ENCODE results near the gene SEMA3C. TPM values are rescaled to one million over a fixed set of nuclear protein-coding genes. Genes with fewer than 3 reads are reported as not detected.

SEMA3C gene
- total and polyA plus RNA-seq, 2 experiments from 2014 or later, result 34.8 to 134 TPM

- no peaks in the 10 kb centered on the region for H4K20me1 ChIP-seq (ENCODE audit: insufficient read depth, poor library complexity, severe bottlenecking)
- H3K36me3 ChIP-seq (replicated peaks; ENCODE audit: insufficient read depth, low read depth), result no peaks in the 10 kb centered on the region
- H3K27me3 ChIP-seq, result no peaks in the 10 kb centered on the region
- TF ChIP-seq, protein P1, sequence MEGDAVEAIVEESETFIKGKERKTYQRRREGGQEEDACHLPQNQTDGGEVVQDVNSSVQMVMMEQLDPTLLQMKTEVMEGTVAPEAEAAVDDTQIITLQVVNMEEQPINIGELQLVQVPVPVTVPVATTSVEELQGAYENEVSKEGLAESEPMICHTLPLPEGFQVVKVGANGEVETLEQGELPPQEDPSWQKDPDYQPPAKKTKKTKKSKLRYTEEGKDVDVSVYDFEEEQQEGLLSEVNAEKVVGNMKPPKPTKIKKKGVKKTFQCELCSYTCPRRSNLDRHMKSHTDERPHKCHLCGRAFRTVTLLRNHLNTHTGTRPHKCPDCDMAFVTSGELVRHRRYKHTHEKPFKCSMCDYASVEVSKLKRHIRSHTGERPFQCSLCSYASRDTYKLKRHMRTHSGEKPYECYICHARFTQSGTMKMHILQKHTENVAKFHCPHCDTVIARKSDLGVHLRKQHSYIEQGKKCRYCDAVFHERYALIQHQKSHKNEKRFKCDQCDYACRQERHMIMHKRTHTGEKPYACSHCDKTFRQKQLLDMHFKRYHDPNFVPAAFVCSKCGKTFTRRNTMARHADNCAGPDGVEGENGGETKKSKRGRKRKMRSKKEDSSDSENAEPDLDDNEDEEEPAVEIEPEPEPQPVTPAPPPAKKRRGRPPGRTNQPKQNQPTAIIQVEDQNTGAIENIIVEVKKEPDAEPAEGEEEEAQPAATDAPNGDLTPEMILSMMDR (IDR thresholded peaks at IDR 0.05; ENCODE audit: poor library complexity), result no peak
- TF ChIP-seq EZH2 (IDR thresholded peaks at IDR 0.05; ENCODE audit: borderline replicate concordance), result no peak
- TF ChIP-seq EZH2phosphoT487 (IDR thresholded peaks at IDR 0.05; ENCODE audit: low read depth, severe bottlenecking, unreplicated experiment), result no peak
- H3K4me2 ChIP-seq, result no peak overlapping the region
- H3K79me2 ChIP-seq, result peaks cover 4% of the 10 kb centered on the region
- H3K9me3 ChIP-seq (ENCODE audit: low read depth), result no peaks in the 10 kb centered on the region
- no peak for DNase-seq (ENCODE audit: low spot score)
- H3K27ac ChIP-seq, result no peak overlapping the region
- H3K4me1 ChIP-seq (ENCODE audit: insufficient read depth), result no peaks in the 10 kb centered on the region
- no peak overlapping the region for H3K4me3 ChIP-seq
- no peaks in the 10 kb centered on the region for H3K9me2 ChIP-seq (replicated peaks; ENCODE audit: insufficient read depth)
- 82% methylated on average over 6 of the region's 6 CpGs for WGBS (ENCODE audit: low lambda C conversion rate, missing lambda C conversion rate)
- no peak overlapping the region for H2AFZ ChIP-seq
Measured at GRCh38 chr7:80902716-80903308, 16.0 kb downstream of the SEMA3C start.

DNA sequence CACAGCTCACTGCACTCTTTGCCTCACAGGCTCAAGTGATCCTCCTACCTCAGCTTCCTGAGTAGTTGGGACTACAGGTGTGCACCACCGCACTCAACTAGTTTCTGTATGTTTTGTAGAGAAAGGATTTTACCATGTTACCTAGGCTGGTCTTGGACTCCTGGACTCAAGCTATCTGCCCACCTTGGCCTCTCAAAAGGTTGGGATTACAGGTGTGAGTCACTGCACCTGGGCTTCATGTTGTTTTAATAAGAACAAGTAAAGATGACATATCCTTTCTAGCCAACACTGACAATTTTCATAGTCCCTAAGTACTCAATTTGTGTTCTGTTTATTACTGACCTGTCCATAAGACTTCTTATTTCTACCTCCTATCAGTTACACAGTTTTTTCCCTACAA, 16.8 kb downstream of the SEMA3C start:
- no peaks in the 10 kb centered on the region for H3K27me3 ChIP-seq
- H2AFZ ChIP-seq, result no peak overlapping the region
- no peaks in the 10 kb centered on the region for H3K36me3 ChIP-seq (replicated peaks; ENCODE audit: insufficient read depth, low read depth)
- no peak overlapping the region for H3K4me2 ChIP-seq
- no peak overlapping the region for H3K4me3 ChIP-seq
- H3K27ac ChIP-seq, result peak overlapping the region; percentile 20
- H3K79me2 ChIP-seq, result peaks cover 4% of the 10 kb centered on the region
- H4K20me1 ChIP-seq (ENCODE audit: insufficient read depth, poor library complexity, severe bottlenecking), result no peaks in the 10 kb centered on the region
- no peaks in the 10 kb centered on the region for H3K9me3 ChIP-seq (ENCODE audit: low read depth)
- no peak for TF ChIP-seq EZH2 (IDR thresholded peaks at IDR 0.05; ENCODE audit: borderline replicate concordance)
- no peak for TF ChIP-seq EZH2phosphoT487 (IDR thresholded peaks at IDR 0.05; ENCODE audit: low read depth, severe bottlenecking, unreplicated experiment)
- TF ChIP-seq, protein P1 (IDR thresholded peaks at IDR 0.05; ENCODE audit: poor library complexity), result no peak
- WGBS (ENCODE audit: low lambda C conversion rate, missing lambda C conversion rate), result 100% methylated on average over 1 of the region's 1 CpG
- no peak for DNase-seq (ENCODE audit: low spot score)
- H3K4me1 ChIP-seq (ENCODE audit: insufficient read depth), result no peaks in the 10 kb centered on the region
- no peaks in the 10 kb centered on the region for H3K9me2 ChIP-seq (replicated peaks; ENCODE audit: insufficient read depth)

DNA sequence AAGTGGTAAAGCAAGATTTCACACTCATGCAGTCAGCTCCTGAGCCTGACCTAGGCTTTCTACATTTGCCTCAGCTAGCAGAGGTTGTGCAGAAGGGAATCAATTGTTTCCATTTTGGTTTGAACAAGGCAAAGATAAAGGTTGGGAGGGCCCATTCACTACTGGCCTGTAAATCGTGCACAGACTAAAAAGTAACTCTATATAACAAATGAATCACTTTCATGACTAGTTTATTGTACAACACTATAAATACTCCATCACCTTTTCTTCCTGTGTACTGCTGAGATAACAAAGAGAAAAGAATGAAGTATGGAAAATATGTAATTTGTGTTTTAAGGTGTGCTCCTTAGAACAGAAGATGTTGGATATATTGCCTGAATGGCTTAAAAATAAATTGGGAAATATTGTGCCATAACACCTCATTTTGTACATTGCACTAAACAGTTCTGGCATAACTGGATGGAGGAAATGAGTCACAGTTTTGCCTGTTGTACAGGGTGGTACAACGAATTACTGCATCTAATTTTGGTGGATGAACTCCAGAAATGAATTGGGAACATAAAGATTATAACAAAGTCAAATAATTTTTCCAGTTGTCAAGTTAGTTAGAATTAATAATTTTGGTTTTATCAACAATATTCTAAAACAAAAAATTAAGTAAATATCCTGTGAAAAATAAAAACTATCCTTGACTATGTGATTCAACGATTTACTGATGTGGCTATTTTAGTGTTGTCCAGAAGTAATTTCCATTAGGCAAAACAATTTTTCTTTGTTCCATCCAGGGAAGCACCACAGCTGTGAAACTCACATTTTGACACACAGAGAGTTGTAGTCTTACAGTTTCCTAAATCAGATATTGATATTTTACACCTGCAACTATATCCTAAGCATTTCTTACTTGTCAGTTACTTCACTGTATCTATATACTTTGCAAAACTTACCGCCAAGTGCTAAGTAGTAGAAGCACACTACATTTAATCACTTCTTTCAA, 18.0 kb downstream of the SEMA3C start:
- H3K27ac ChIP-seq, result peak overlapping the region; percentile 20
- WGBS (ENCODE audit: low lambda C conversion rate, missing lambda C conversion rate), result 87% methylated on average over 4 of the region's 4 CpGs
- no peak for TF ChIP-seq EZH2phosphoT487 (IDR thresholded peaks at IDR 0.05; ENCODE audit: low read depth, severe bottlenecking, unreplicated experiment)
- TF ChIP-seq, protein P1 (IDR thresholded peaks at IDR 0.05; ENCODE audit: poor library complexity), result no peak
- TF ChIP-seq EZH2 (IDR thresholded peaks at IDR 0.05; ENCODE audit: borderline replicate concordance), result no peak
- no peaks in the 10 kb centered on the region for H3K27me3 ChIP-seq
- no peaks in the 10 kb centered on the region for H3K4me1 ChIP-seq (ENCODE audit: insufficient read depth)
- no peaks in the 10 kb centered on the region for H4K20me1 ChIP-seq (ENCODE audit: insufficient read depth, poor library complexity, severe bottlenecking)
- no peaks in the 10 kb centered on the region for H3K9me3 ChIP-seq (ENCODE audit: low read depth)
- H3K4me2 ChIP-seq, result no peak overlapping the region
- no peaks in the 10 kb centered on the region for H3K36me3 ChIP-seq (replicated peaks; ENCODE audit: insufficient read depth, low read depth)
- H3K4me3 ChIP-seq, result no peak overlapping the region
- no peak for DNase-seq (ENCODE audit: low spot score)
- peaks cover 4% of the 10 kb centered on the region for H3K79me2 ChIP-seq
- no peak overlapping the region for H2AFZ ChIP-seq
- no peaks in the 10 kb centered on the region for H3K9me2 ChIP-seq (replicated peaks; ENCODE audit: insufficient read depth)
